Measurements from ENCODE around the gene ROS1. TPM values are rescaled to one million over a fixed set of nuclear protein-coding genes. Genes with fewer than 3 reads are reported as not detected.

The ROS1 gene
- total and polyA plus RNA-seq, 3 experiments from 2014 or later = not detected

DNA sequence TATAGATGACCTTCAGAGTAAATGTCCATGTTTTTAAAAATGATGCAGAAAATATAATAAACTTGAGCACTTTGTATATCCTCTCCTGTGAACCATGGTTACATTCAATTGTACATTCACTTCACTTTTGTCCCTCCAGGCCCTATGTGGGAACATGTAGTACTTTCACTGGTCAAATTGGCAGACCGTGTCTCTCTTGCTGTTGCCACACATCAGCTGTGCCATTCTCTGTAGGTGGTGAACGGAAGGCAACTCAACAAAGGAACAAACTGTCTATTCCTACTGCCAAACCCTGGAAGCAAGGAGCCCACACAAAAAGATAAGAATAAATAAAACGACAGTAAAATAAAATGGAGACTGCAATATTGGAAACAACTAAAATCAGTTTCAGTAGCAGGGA lies 2.0 kb downstream of the ROS1 start:
- Histone ChIP-seq H3K36me3 (ENCODE audit: insufficient read depth, low read length) (no peaks in the 10 kb centered on the region), H3K27ac (ENCODE audit: low read depth, low read length) (no peak overlapping the region), H3K27me3 (ENCODE audit: insufficient read depth, low read length, poor library complexity, severe bottlenecking) (no peaks in the 10 kb centered on the region), H3K4me1 (ENCODE audit: insufficient read depth, low read length) (no peaks in the 10 kb centered on the region), H3K4me3 (ENCODE audit: low read length) (no peak overlapping the region), H3K9me3 (ENCODE audit: low read length) (no peaks in the 10 kb centered on the region)
- POLR2A ChIA-PET = no interaction called here
- H3K4me3 Mint-ChIP-seq = no peak overlapping the region
- no peaks in the 10 kb centered on the region for H3K36me3 Mint-ChIP-seq
- H3K27ac Mint-ChIP-seq = no peak overlapping the region
- DNase-seq = no peak
- CTCF ChIA-PET = no interaction called here
- H3K27me3 Mint-ChIP-seq = peaks cover 7 to 25% of the 10 kb centered on the region in 2 donors
- H3K9me3 Mint-ChIP-seq = no peaks in the 10 kb centered on the region
- H3K4me1 Mint-ChIP-seq = no peaks in the 10 kb centered on the region

DNA sequence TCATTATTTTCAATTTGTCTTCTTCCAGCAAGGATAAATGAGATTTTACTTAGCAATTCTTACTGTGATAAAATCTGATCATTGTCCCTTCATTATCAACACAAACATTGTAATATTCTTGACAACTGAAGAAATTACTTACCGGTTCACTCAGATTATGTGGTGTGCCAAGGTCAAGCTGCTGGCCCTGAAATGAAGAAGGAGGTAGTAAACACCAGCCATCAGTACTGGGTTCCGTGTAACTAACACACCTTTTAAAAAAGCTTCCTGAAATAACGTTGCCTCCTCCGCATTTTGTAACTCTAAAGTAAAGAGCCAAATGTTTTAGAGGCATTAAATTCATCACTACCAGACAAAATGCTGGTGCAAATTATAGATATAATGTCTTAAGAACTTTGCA lies 7.4 kb downstream of the ROS1 start:
- Mint-ChIP-seq H3K27me3 (peaks cover 5 to 13% of the 10 kb centered on the region in 2 donors), H3K27ac (no peak overlapping the region), H3K36me3 (no peaks in the 10 kb centered on the region), H3K4me1 (no peaks in the 10 kb centered on the region), H3K9me3 (no peaks in the 10 kb centered on the region), H3K4me3 (no peak overlapping the region)
- Histone ChIP-seq H3K27me3 (ENCODE audit: insufficient read depth, low read length, poor library complexity, severe bottlenecking) (no peaks in the 10 kb centered on the region), H3K4me1 (ENCODE audit: insufficient read depth, low read length) (no peaks in the 10 kb centered on the region), H3K36me3 (ENCODE audit: insufficient read depth, low read length) (no peaks in the 10 kb centered on the region), H3K27ac (ENCODE audit: low read depth, low read length) (no peak overlapping the region), H3K9me3 (ENCODE audit: low read length) (no peaks in the 10 kb centered on the region), H3K4me3 (ENCODE audit: low read length) (no peak overlapping the region)
- POLR2A ChIA-PET = no interaction called here
- CTCF ChIA-PET = no interaction called here
- DNase-seq = no peak

GRCh38 chr6:117417851-117418250 lies 7.9 kb downstream of the ROS1 start:
- Histone ChIP-seq H3K4me1 (ENCODE audit: insufficient read depth, low read length) (no peaks in the 10 kb centered on the region), H3K27me3 (ENCODE audit: insufficient read depth, low read length, poor library complexity, severe bottlenecking) (no peaks in the 10 kb centered on the region), H3K4me3 (ENCODE audit: low read length) (no peak overlapping the region), H3K9me3 (ENCODE audit: low read length) (no peaks in the 10 kb centered on the region), H3K36me3 (ENCODE audit: insufficient read depth, low read length) (no peaks in the 10 kb centered on the region), H3K27ac (ENCODE audit: low read depth, low read length) (no peak overlapping the region)
- Mint-ChIP-seq H3K27ac (no peak overlapping the region), H3K4me1 (no peaks in the 10 kb centered on the region), H3K36me3 (no peaks in the 10 kb centered on the region), H3K9me3 (no peaks in the 10 kb centered on the region), H3K27me3 (peaks cover 5 to 9% of the 10 kb centered on the region in 2 donors), H3K4me3 (no peak overlapping the region)
- POLR2A ChIA-PET = no interaction called here
- no peak for DNase-seq
- CTCF ChIA-PET = no interaction called here

GRCh38 chr6:117414770-117415169 lies 11.0 kb downstream of the ROS1 start:
- H3K36me3 ChIP-seq (ENCODE audit: insufficient read depth, low read length) = no peaks in the 10 kb centered on the region
- peaks cover 0 to 3% (median 0%) of the 10 kb centered on the region in 5 donors for H3K9me3 Mint-ChIP-seq
- no peak overlapping the region for H3K27ac Mint-ChIP-seq
- no peak overlapping the region for H3K4me3 ChIP-seq (ENCODE audit: low read length)
- no peaks in the 10 kb centered on the region for H3K27me3 ChIP-seq (ENCODE audit: insufficient read depth, low read length, poor library complexity, severe bottlenecking)
- no peak overlapping the region for H3K27ac ChIP-seq (ENCODE audit: low read depth, low read length)
- no peaks in the 10 kb centered on the region for H3K4me1 ChIP-seq (ENCODE audit: insufficient read depth, low read length)
- H3K4me3 Mint-ChIP-seq = no peak overlapping the region
- no peaks in the 10 kb centered on the region for H3K36me3 Mint-ChIP-seq
- no peak for DNase-seq
- ChIA-PET POLR2A (no interaction called here), CTCF (no interaction called here)
- no peaks in the 10 kb centered on the region for H3K9me3 ChIP-seq (ENCODE audit: low read length)
- H3K4me1 Mint-ChIP-seq = no peaks in the 10 kb centered on the region
- peaks cover 0 to 14% of the 10 kb centered on the region in 2 donors for H3K27me3 Mint-ChIP-seq

GRCh38 chr6:117411474-117411873 lies 14.3 kb downstream of the ROS1 start:
- H3K9me3 Mint-ChIP-seq = peaks cover 0 to 5% (median 0%) of the 10 kb centered on the region in 5 donors
- CTCF ChIA-PET = no interaction called here
- Histone ChIP-seq H3K36me3 (ENCODE audit: insufficient read depth, low read length) (no peaks in the 10 kb centered on the region), H3K27me3 (ENCODE audit: insufficient read depth, low read length, poor library complexity, severe bottlenecking) (no peaks in the 10 kb centered on the region), H3K4me3 (ENCODE audit: low read length) (no peak overlapping the region), H3K9me3 (ENCODE audit: low read length) (no peaks in the 10 kb centered on the region), H3K4me1 (ENCODE audit: insufficient read depth, low read length) (no peaks in the 10 kb centered on the region), H3K27ac (ENCODE audit: low read depth, low read length) (no peak overlapping the region)
- DNase-seq = no peak
- no peaks in the 10 kb centered on the region for H3K4me1 Mint-ChIP-seq
- H3K4me3 Mint-ChIP-seq = no peak overlapping the region
- no peak overlapping the region for H3K27ac Mint-ChIP-seq
- H3K27me3 Mint-ChIP-seq = peaks cover 0 to 22% of the 10 kb centered on the region in 2 donors
- H3K36me3 Mint-ChIP-seq = no peaks in the 10 kb centered on the region
- POLR2A ChIA-PET = no interaction called here

- no peaks in the 10 kb centered on the region for H3K27me3 ChIP-seq (ENCODE audit: insufficient read depth, low read length, poor library complexity, severe bottlenecking)
- ChIA-PET CTCF (no interaction called here), POLR2A (no interaction called here)
- H3K27ac Mint-ChIP-seq = no peak overlapping the region
- H3K27ac ChIP-seq (ENCODE audit: low read depth, low read length) = no peak overlapping the region
- H3K27me3 Mint-ChIP-seq = peaks cover 0 to 22% of the 10 kb centered on the region in 2 donors
- H3K4me1 Mint-ChIP-seq = no peaks in the 10 kb centered on the region
- no peaks in the 10 kb centered on the region for H3K9me3 ChIP-seq (ENCODE audit: low read length)
- H3K36me3 Mint-ChIP-seq = no peaks in the 10 kb centered on the region
- H3K9me3 Mint-ChIP-seq = peaks cover 0 to 5% (median 0%) of the 10 kb centered on the region in 5 donors
- H3K4me1 ChIP-seq (ENCODE audit: insufficient read depth, low read length) = no peaks in the 10 kb centered on the region
- no peak overlapping the region for H3K4me3 ChIP-seq (ENCODE audit: low read length)
- no peak for DNase-seq
- no peaks in the 10 kb centered on the region for H3K36me3 ChIP-seq (ENCODE audit: insufficient read depth, low read length)
- H3K4me3 Mint-ChIP-seq = no peak overlapping the region
Measured at GRCh38 chr6:117409863-117410262, 15.9 kb downstream of the ROS1 start.

DNA sequence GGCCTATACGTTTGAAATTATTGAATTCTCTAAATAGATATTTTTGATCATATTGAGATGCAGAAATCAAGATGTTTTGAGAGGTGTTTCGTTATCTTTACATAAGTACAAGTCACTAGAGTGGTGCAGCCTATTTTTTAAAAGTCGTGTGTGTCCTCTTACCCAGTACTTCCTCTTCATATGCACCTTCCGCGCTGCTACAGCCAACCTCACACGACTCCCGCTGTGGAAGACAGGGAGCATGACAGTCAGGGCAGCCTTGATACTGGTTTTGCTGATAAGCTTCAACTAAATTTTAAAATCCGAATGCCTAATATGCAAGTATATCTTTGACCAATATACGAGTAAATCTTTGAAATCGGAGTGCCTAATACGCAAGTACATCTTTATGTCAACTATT lies 16.3 kb downstream of the ROS1 start:
- Histone ChIP-seq H3K36me3 (ENCODE audit: insufficient read depth, low read length) (no peaks in the 10 kb centered on the region), H3K27me3 (ENCODE audit: insufficient read depth, low read length, poor library complexity, severe bottlenecking) (no peaks in the 10 kb centered on the region), H3K4me3 (ENCODE audit: low read length) (no peak overlapping the region), H3K4me1 (ENCODE audit: insufficient read depth, low read length) (no peaks in the 10 kb centered on the region), H3K27ac (ENCODE audit: low read depth, low read length) (no peak overlapping the region), H3K9me3 (ENCODE audit: low read length) (no peaks in the 10 kb centered on the region)
- no peak for DNase-seq
- POLR2A ChIA-PET = no interaction called here
- Mint-ChIP-seq H3K4me1 (no peaks in the 10 kb centered on the region), H3K36me3 (no peaks in the 10 kb centered on the region), H3K27me3 (peaks cover 0 to 22% of the 10 kb centered on the region in 2 donors), H3K27ac (no peak overlapping the region), H3K9me3 (peaks cover 0 to 5% (median 0%) of the 10 kb centered on the region in 5 donors), H3K4me3 (no peak overlapping the region)
- CTCF ChIA-PET = no interaction called here

- H3K9me3 Mint-ChIP-seq = peaks cover 0 to 2% (median 0%) of the 10 kb centered on the region in 5 donors
- no peak overlapping the region for H3K27ac ChIP-seq (ENCODE audit: low read depth, low read length)
- H3K4me1 ChIP-seq (ENCODE audit: insufficient read depth, low read length) = no peaks in the 10 kb centered on the region
- no peaks in the 10 kb centered on the region for H3K36me3 ChIP-seq (ENCODE audit: insufficient read depth, low read length)
- H3K27me3 Mint-ChIP-seq = peaks cover 0 to 9% of the 10 kb centered on the region in 2 donors
- H3K9me3 ChIP-seq (ENCODE audit: low read length) = no peaks in the 10 kb centered on the region
- no peak for DNase-seq
- no peak overlapping the region for H3K4me3 Mint-ChIP-seq
- H3K4me3 ChIP-seq (ENCODE audit: low read length) = no peak overlapping the region
- CTCF ChIA-PET = no interaction called here
- H3K4me1 Mint-ChIP-seq = no peaks in the 10 kb centered on the region
- POLR2A ChIA-PET = no interaction called here
- no peak overlapping the region for H3K27ac Mint-ChIP-seq
- H3K36me3 Mint-ChIP-seq = no peaks in the 10 kb centered on the region
- no peaks in the 10 kb centered on the region for H3K27me3 ChIP-seq (ENCODE audit: insufficient read depth, low read length, poor library complexity, severe bottlenecking)
Measured at GRCh38 chr6:117404548-117404947, 21.2 kb downstream of the ROS1 start.

DNA sequence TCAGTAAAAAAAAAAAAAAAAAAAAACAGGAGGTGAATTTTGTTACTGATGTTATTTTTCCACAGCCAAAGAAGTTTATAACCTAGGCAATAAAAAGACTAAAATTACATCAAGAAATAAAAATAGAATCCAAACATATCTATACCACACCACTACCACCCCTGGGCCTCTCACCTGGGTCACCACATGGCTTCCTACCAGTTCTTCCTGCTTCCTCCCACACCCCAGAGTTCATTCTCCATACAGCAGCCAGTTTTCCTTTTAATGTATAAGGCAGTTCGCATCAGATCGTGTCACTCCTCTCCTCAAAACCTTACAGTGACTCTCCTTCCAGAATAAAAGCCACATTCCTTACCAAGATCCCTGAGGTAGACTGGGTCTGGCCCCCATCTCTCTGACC lies 23.9 kb downstream of the ROS1 start:
- DNase-seq = no peak
- Mint-ChIP-seq H3K4me3 (no peak overlapping the region), H3K27ac (no peak overlapping the region), H3K27me3 (peaks cover 0 to 4% of the 10 kb centered on the region in 2 donors), H3K9me3 (peaks cover 0 to under 1% (median 0%) of the 10 kb centered on the region in 5 donors), H3K36me3 (no peaks in the 10 kb centered on the region), H3K4me1 (no peaks in the 10 kb centered on the region)
- no peaks in the 10 kb centered on the region for H3K4me1 ChIP-seq (ENCODE audit: insufficient read depth, low read length)
- no peak overlapping the region for H3K4me3 ChIP-seq (ENCODE audit: low read length)
- ChIA-PET POLR2A (no interaction called here), CTCF (no interaction called here)
- no peak overlapping the region for H3K27ac ChIP-seq (ENCODE audit: low read depth, low read length)
- no peaks in the 10 kb centered on the region for H3K27me3 ChIP-seq (ENCODE audit: insufficient read depth, low read length, poor library complexity, severe bottlenecking)
- no peaks in the 10 kb centered on the region for H3K36me3 ChIP-seq (ENCODE audit: insufficient read depth, low read length)
- H3K9me3 ChIP-seq (ENCODE audit: low read length) = no peaks in the 10 kb centered on the region
